Fibroblast of villous mesenchyme (primary cell): ENCODE data around the gene MCM9. TPM values are rescaled to one million over a fixed set of nuclear protein-coding genes. Genes with fewer than 3 reads are reported as not detected.
A peak's percentile ranks its signal among the peaks of the same experiment; 100 is the strongest.
"Not testable (repeated sequence)": the region's sequence is repeated elsewhere in the genome, so short reads cannot be mapped to it uniquely, and the experiment has no call there.

Experiments
- DNase-seq: peaks from one replicate; pipeline ENCODE4 v3.0.0-alpha.2; 2010; ENCODE audit warnings: low read depth
- H3K4me3 ChIP-seq: 2 replicates; pipeline ENCODE4 v1.5.1; 2011; ENCODE audit warnings: low read depth, mild to moderate bottlenecking, low read length
- total RNA-seq: library from RNA; depleted of rRNA; stranded (reverse); fragments of >200 nt; gene quantifications from 2 replicates; pipeline ENCODE4 v1.2.3, GENCODE V29; 2012
- TF ChIP-seq, protein P1 (sequence below): IDR thresholded peaks from 2 replicates; pipeline ENCODE4 v1.5.1; 2012; ENCODE audit warnings: low read depth, mild to moderate bottlenecking, low read length; ENCODE audit not compliant: insufficient read depth

The MCM9 gene
- total RNA-seq, 1 donor = 15.1 TPM

DNA sequence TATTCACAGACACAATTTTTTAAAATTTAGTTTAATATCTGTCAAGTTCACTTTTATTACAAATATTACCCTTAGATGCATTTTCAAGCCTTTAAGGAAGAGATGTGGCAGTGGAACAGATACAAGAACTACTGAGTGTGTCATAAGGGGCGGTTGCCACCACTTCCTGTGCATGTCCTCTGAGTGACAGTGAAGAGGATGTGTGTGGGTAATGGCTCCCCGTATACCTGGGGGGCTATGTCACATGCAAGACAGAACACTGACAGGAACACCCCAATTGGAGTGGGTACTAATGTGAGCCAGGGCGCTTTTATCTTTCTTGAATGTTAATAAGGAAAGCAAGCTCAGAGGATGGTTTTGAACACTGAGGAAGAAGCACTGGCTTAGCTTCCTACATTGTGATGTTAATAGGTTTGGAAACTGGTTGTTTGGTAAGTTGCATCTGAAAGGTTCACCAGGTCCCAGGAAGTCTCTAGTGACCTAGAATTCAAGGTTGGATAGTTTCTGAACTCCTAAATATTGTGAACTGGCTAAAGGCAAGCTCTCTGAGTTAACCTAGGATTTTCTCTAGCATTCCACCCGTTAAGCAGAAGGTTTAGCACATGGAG, 124.4 kb downstream of the MCM9 start:
- TF ChIP-seq, protein P1, sequence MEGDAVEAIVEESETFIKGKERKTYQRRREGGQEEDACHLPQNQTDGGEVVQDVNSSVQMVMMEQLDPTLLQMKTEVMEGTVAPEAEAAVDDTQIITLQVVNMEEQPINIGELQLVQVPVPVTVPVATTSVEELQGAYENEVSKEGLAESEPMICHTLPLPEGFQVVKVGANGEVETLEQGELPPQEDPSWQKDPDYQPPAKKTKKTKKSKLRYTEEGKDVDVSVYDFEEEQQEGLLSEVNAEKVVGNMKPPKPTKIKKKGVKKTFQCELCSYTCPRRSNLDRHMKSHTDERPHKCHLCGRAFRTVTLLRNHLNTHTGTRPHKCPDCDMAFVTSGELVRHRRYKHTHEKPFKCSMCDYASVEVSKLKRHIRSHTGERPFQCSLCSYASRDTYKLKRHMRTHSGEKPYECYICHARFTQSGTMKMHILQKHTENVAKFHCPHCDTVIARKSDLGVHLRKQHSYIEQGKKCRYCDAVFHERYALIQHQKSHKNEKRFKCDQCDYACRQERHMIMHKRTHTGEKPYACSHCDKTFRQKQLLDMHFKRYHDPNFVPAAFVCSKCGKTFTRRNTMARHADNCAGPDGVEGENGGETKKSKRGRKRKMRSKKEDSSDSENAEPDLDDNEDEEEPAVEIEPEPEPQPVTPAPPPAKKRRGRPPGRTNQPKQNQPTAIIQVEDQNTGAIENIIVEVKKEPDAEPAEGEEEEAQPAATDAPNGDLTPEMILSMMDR = no peak
- H3K4me3 ChIP-seq = no peak overlapping the region
- DNase-seq = no peak

DNA sequence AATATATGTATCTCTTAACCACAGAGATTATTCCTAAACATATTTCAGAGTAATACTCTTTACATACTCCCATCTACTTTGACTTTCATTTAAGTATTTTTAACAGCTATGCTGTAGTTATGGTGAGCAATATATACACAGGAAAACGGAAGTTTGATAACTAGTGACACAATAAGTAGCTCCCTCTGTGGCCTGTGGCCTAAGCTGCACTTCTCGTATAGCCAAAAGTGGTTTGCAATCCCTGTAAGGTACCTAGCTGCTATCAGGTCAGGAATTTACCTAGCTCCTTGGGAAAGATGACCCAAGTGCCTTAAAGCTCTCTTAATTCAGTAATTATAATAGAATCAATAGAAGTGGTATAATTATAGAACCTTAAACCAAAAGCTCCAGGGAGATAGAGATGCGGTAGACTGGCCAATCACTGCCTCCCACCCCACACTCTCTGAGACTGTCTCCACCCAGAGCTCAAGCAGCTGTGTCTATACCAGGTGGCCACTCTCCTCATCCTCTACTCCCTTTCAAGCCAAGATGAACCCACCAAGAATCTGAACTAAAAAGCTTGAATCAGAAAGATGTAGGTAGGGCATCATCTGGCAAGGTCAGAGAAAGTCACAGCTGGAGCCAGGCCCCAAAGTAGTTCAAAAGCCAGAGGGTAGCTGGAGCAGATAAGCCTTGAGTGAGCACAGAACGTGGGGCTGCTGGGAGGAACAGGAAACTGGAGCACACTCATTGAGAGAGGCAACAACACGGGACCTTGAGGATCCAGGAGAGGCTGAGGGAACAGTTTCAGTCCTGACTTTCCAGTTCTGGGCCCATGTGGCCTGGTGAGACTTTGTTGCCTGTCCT, 125.9 kb downstream of the MCM9 start:
- TF ChIP-seq, protein P1 = no peak
- no peak for DNase-seq
- no peak overlapping the region for H3K4me3 ChIP-seq

DNA sequence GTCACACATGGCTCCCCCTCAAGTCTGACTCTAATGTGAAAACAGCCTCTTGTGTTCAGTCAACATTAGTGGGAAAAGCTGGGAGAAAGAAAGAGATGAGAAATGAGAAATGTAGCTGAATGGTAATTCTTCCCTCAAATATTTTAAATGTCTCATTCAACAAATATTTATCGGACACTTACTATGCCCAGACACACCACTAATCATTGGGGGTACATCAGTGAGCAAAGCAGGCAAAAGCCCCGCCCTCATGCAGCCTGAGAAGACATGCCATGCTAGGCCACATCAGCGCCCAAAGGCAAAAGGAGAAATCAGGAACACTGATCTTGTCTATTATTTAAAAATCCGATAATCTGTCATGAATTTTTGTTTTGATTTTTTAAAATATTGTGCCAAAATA, 130.9 kb downstream of the MCM9 start:
- no peak overlapping the region for H3K4me3 ChIP-seq
- DNase-seq = no peak
- TF ChIP-seq, protein P1 = no peak

DNA sequence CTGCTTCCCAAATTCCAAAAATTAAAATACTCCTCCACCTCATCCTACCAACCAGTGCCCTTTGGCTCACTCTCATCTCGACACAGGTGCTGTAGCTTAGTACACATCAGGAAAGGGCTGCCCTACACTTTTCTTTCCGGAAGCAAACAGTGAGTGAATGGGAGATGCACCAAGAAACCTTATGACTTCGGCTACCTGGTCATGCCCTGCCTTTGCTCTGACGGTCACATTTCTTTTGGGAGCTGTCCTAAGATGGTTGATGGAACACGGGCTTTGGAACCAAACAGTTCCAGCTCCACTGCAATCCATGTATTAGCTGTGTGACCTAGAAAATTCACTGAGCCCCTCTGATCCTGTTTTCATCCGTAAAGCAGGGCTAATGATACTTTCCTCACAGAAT, 133.7 kb downstream of the MCM9 start:
- DNase-seq = no peak
- TF ChIP-seq, protein P1 = no peak
- no peak overlapping the region for H3K4me3 ChIP-seq

DNA sequence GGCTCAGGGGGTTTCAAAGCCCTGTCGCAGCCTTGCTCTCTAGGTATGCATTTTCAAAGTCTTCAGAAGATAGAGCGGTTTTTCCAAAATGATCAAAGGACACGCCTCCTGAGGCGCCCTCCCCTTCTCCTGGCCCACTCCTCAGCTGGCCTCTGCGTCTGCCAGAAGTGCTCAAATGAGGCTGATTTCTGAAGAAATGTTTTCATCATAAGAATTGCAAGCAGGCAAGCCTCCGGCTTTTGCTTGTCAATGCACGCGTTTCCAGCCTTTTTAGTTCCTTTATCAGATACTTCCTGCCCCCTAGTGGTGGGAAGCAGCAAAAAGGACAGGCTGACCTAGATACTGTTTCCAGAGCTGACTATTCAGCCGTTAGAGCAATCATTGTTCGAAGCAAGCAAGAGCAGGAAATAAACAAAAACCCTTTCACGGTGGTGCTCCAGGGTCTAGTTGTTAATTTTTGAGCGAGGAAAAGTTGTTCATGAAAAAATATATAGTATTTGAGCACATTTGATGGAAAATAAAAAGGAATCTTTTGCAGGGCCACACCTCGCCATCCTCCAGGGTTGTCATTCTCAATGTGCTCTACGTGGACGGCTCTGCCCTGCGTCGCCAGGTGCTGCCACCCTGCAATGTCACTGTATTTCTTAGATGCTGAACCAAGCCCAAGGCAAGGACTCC, 134.4 kb downstream of the MCM9 start:
- H3K4me3 ChIP-seq = no peak overlapping the region
- TF ChIP-seq, protein P1 = peak; percentile 92
- peak; percentile 87 for DNase-seq

DNA sequence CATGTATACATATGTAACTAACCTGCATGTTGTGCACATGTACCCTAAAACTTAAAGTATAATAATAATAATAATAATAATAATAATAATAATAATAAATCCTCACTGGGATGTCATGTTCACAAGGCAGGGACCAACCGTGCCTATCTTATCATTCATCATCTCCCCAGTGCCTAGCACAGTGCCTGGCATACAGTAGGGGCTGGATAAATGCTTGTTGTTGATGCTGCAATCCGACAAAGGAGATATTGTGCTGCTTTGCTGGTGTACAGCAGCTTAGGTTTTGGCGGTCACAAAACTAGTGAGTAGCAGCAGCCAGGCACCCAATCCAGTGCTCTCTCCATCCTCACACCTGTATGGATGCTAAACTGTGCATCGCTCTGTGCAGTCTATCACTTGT, 135.1 kb downstream of the MCM9 start:
- TF ChIP-seq, protein P1 = no peak
- H3K4me3 ChIP-seq = no peak overlapping the region
- no peak for DNase-seq

DNA sequence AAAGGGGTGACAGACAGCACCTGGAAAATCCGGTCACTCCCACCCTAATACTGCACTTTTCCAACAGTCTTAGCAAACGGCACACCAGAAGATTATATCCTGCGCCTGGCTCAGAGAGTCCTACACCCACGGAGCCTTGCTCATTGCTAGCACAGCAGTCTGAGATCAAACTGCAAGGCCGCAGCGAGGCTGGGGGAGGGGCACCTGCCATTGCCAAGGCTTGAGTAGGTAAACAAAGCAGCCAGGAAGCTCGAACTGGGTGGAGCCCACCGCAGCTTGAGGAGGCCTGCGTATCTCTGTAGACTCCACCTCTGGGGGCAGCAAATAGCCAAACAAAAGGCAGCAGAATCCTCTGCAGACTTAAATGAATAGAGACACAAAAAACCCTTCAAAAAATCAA, 138.4 kb downstream of the MCM9 start:
- H3K4me3 ChIP-seq, DNase-seq: not testable (repeated sequence)
